Astrocyte (in vitro differentiated cells and primary cell): Measurements from ENCODE around the gene PCSK7.

ENCODE experiments used
- EZH2 ChIP-seq: IDR thresholded peaks from 2 replicates; pipeline ENCODE4 v1.6.1; 2012; ENCODE audit warnings: mild to moderate bottlenecking, low read length, inconsistent platforms; ENCODE audit not compliant: insufficient read depth
- TF ChIP-seq, protein P1 (sequence below): IDR thresholded peaks from 2 replicates; pipeline ENCODE4 v1.5.1; 2011; ENCODE audit warnings: low read depth, mild to moderate bottlenecking, inconsistent platforms, low read length, moderate library complexity; ENCODE audit not compliant: insufficient read depth

DNA sequence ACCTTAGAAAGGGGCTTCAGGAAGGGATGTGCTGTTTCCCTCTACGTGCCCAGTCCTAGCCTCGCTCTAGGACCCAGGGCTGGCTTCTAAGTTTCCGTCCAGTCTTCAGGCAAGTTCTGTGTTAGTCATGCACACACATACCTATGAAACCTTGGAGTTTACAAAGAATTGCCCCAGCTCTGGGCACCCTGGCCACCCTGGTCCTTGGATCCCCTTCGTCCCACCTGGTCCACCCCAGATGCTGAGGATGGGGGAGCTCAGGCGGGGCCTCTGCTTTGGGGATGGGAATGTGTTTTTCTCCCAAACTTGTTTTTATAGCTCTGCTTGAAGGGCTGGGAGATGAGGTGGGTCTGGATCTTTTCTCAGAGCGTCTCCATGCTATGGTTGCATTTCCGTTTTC is 34.9 kb downstream of the PCSK7 start:
- TF ChIP-seq, protein P1, sequence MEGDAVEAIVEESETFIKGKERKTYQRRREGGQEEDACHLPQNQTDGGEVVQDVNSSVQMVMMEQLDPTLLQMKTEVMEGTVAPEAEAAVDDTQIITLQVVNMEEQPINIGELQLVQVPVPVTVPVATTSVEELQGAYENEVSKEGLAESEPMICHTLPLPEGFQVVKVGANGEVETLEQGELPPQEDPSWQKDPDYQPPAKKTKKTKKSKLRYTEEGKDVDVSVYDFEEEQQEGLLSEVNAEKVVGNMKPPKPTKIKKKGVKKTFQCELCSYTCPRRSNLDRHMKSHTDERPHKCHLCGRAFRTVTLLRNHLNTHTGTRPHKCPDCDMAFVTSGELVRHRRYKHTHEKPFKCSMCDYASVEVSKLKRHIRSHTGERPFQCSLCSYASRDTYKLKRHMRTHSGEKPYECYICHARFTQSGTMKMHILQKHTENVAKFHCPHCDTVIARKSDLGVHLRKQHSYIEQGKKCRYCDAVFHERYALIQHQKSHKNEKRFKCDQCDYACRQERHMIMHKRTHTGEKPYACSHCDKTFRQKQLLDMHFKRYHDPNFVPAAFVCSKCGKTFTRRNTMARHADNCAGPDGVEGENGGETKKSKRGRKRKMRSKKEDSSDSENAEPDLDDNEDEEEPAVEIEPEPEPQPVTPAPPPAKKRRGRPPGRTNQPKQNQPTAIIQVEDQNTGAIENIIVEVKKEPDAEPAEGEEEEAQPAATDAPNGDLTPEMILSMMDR: no peak
- TF ChIP-seq EZH2: no peak
